Lung microvascular endothelial cell (primary cell): ENCODE measurements around the gene CD2AP. TPM values are rescaled to one million over a fixed set of nuclear protein-coding genes. Genes with fewer than 3 reads are reported as not detected.
"Not testable (repeated sequence)": the region's sequence is repeated elsewhere in the genome, so short reads cannot be mapped to it uniquely, and the experiment has no call there.

Source experiments
- DNase-seq, 2 donors: peaks; one replicate each; pipeline versions ENCODE4 v3.0.0 to v3.0.0-alpha.2; 2010; ENCODE audit warnings: low read depth in 2 of 2
- total RNA-seq: library from RNA; depleted of rRNA; stranded (reverse); fragments of >200 nt; gene quantifications from 2 replicates; pipeline ENCODE4 v1.2.1, GENCODE V29; 2014

Gene CD2AP
- 18.5 and 24.4 TPM in 2 replicates for total RNA-seq

- peak; percentile 87 to 90 for DNase-seq
Measured at GRCh38 chr6:47477497-47478232, at the start of gene CD2AP. Gene CD2AP (plus strand): TSS chr6:47477789. CDS start chr6:47478245, 456 bp downstream.

GRCh38 chr6:47428288-47428687 lies 49.3 kb upstream of the CD2AP start:
- no peak for DNase-seq

GRCh38 chr6:47428746-47429664 lies 48.6 kb upstream of the CD2AP start:
- DNase-seq, result no peak

GRCh38 chr6:47434372-47435253 lies 43.0 kb upstream of the CD2AP start:
- DNase-seq, result no peak

GRCh38 chr6:47435254-47435612 lies 42.4 kb upstream of the CD2AP start:
- DNase-seq, result no peak

GRCh38 chr6:47437592-47437991 lies 40.0 kb upstream of the CD2AP start:
- DNase-seq, result no peak

GRCh38 chr6:47438481-47439347 lies 38.9 kb upstream of the CD2AP start:
- no peak for DNase-seq

GRCh38 chr6:47439348-47439668 lies 38.3 kb upstream of the CD2AP start:
- no peak for DNase-seq

- DNase-seq, result peak in 1 of 2 donors; percentile 1
Measured at GRCh38 chr6:47440719-47441118, 36.9 kb upstream of the CD2AP start.

GRCh38 chr6:47444964-47445363 lies 32.6 kb upstream of the CD2AP start:
- not testable (repeated sequence) for DNase-seq

GRCh38 chr6:47446669-47447330 lies 30.8 kb upstream of the CD2AP start:
- DNase-seq, result peak in 1 of 2 donors; percentile 30

GRCh38 chr6:47447722-47448121 lies 29.9 kb upstream of the CD2AP start:
- no peak for DNase-seq

GRCh38 chr6:47451162-47451561 lies 26.4 kb upstream of the CD2AP start:
- no peak for DNase-seq

GRCh38 chr6:47452899-47453298 lies 24.7 kb upstream of the CD2AP start:
- DNase-seq, result no peak

GRCh38 chr6:47453372-47453936 lies 24.1 kb upstream of the CD2AP start:
- no peak for DNase-seq

- DNase-seq, result no peak
Measured at GRCh38 chr6:47454713-47455396, 22.7 kb upstream of the CD2AP start.

- DNase-seq, result no peak
Measured at GRCh38 chr6:47455533-47456209, 21.9 kb upstream of the CD2AP start.

GRCh38 chr6:47456536-47456975 lies 21.0 kb upstream of the CD2AP start:
- no peak for DNase-seq

GRCh38 chr6:47457370-47457769 lies 20.2 kb upstream of the CD2AP start:
- no peak for DNase-seq
